GM18868 (cell line): ENCODE data around the gene ABI1.
"Not testable (repeated sequence)": the region's sequence is repeated elsewhere in the genome, so short reads cannot be mapped to it uniquely, and the experiment has no call there.

ENCODE experiments used
- ATAC-seq: cut with Tn5 transposase; IDR thresholded peaks from one replicate; pipeline ENCODE4 v1.9.1; 2021; ENCODE audit warnings: mild to moderate bottlenecking, moderate library complexity; ENCODE audit not compliant: unreplicated experiment

ABI1 gene

GRCh38 chr10:26860443-26861204 is at the start of gene ABI1:
ABI1 (minus strand) TSS chr10:26860958; CDS start chr10:26860863, 95 bp downstream.
- ATAC-seq, result peak; percentile 74

- ATAC-seq, result no peak
Measured at GRCh38 chr10:26909753-26910152, 49.0 kb upstream of the ABI1 start.

GRCh38 chr10:26905253-26905781 is 44.6 kb upstream of the ABI1 start:
- ATAC-seq, result not testable (repeated sequence)

- ATAC-seq, result no peak
Measured at GRCh38 chr10:26903431-26904217, 42.9 kb upstream of the ABI1 start.

- ATAC-seq, result peak; percentile 87
Measured at GRCh38 chr10:26892306-26892923, 31.7 kb upstream of the ABI1 start.

- no peak for ATAC-seq
Measured at GRCh38 chr10:26890956-26891355, 30.2 kb upstream of the ABI1 start.

- no peak for ATAC-seq
Measured at GRCh38 chr10:26887611-26888215, 27.0 kb upstream of the ABI1 start.

- peak; percentile 86 for ATAC-seq
Measured at GRCh38 chr10:26881600-26882331, 21.0 kb upstream of the ABI1 start.

GRCh38 chr10:26879744-26880143 is 19.0 kb upstream of the ABI1 start:
- ATAC-seq, result no peak

GRCh38 chr10:26870766-26871165 is 10.0 kb upstream of the ABI1 start:
- no peak for ATAC-seq

GRCh38 chr10:26869528-26869927 is 8.8 kb upstream of the ABI1 start:
- ATAC-seq, result no peak

- ATAC-seq, result no peak
Measured at GRCh38 chr10:26863351-26864076, 2.8 kb upstream of the ABI1 start.

- ATAC-seq, result no peak
Measured at GRCh38 chr10:26861205-26861998, 644 bp upstream of the ABI1 start.

GRCh38 chr10:26860102-26860442 is 686 bp downstream of the ABI1 start:
- ATAC-seq, result peak; percentile 15

- ATAC-seq, result no peak
Measured at GRCh38 chr10:26859241-26860101, 1.3 kb downstream of the ABI1 start.

GRCh38 chr10:26858707-26859034 is 2.1 kb downstream of the ABI1 start:
- no peak for ATAC-seq

- peak; percentile 30 for ATAC-seq
Measured at GRCh38 chr10:26857991-26858706, 2.6 kb downstream of the ABI1 start.

GRCh38 chr10:26857553-26857952 is 3.2 kb downstream of the ABI1 start:
- ATAC-seq, result peak; percentile 7
